Glutamatergic neuron (in vitro differentiated cells): Measurements from ENCODE around the gene CCDC91. TPM values are rescaled to one million over a fixed set of nuclear protein-coding genes. Genes with fewer than 3 reads are reported as not detected.
A peak's percentile ranks its signal among the peaks of the same experiment; 100 is the strongest.
"Not testable (repeated sequence)": the region's sequence is repeated elsewhere in the genome, so short reads cannot be mapped to it uniquely, and the experiment has no call there.

ENCODE experiments used
- DNase-seq: peaks from one replicate; pipeline ENCODE4 v3.0.0; 2022
- H3K27ac Mint-ChIP-seq: one replicate; pipeline ENCODE4 v1.8.0; 2020; ENCODE audit warnings: mild to moderate bottlenecking, mixed read lengths, inconsistent platforms; ENCODE audit not compliant: unreplicated experiment
- H3K27me3 Mint-ChIP-seq: one replicate; pipeline ENCODE4 v1.8.0; 2020; ENCODE audit warnings: mild to moderate bottlenecking, moderate library complexity, mixed read lengths, inconsistent platforms; ENCODE audit not compliant: unreplicated experiment
- H3K36me3 Mint-ChIP-seq: one replicate; pipeline ENCODE4 v1.8.0; 2020; ENCODE audit warnings: mild to moderate bottlenecking, mixed read lengths, inconsistent platforms; ENCODE audit not compliant: unreplicated experiment
- H3K4me1 Mint-ChIP-seq: one replicate; pipeline ENCODE4 v1.8.0; 2020; ENCODE audit warnings: mild to moderate bottlenecking, low read depth, mixed read lengths, inconsistent platforms; ENCODE audit not compliant: unreplicated experiment
- H3K4me3 Mint-ChIP-seq: one replicate; pipeline ENCODE4 v1.8.0; 2020; ENCODE audit warnings: mild to moderate bottlenecking, mixed read lengths, inconsistent platforms; ENCODE audit not compliant: unreplicated experiment
- H3K9me3 Mint-ChIP-seq: one replicate; pipeline ENCODE4 v1.8.0; 2020; ENCODE audit warnings: mild to moderate bottlenecking, moderate library complexity, mixed read lengths, inconsistent platforms; ENCODE audit not compliant: unreplicated experiment
- CTCF ChIP-seq: fragments of 200-600 bp; sonication (generic); IDR thresholded peaks from one replicate; pipeline ENCODE4 v1.5.0; 2021; ENCODE audit not compliant: partially characterized antibody, unreplicated experiment
- total RNA-seq: library from RNA; stranded (reverse); fragmentation: NEBNext Ultra II Directional; extraction: Animal tissue kit (Norgen Biotek cat#: 25700); gene quantifications from one replicate; pipeline ENCODE4 v1.2.1, GENCODE V29; 2021; ENCODE audit not compliant: unreplicated experiment

The CCDC91 gene
- total RNA-seq, 1 donor from 2014 or later: 37.3 TPM

- Mint-ChIP-seq H3K27ac (peak overlapping the region; percentile 93), H3K27me3 (peaks cover 2% of the 10 kb centered on the region), H3K4me3 (peak overlapping the region; percentile 88), H3K9me3 (no peaks in the 10 kb centered on the region), H3K4me1 (peaks cover 9% of the 10 kb centered on the region), H3K36me3 (peaks cover 12% of the 10 kb centered on the region)
- no peak for TF ChIP-seq CTCF
- DNase-seq: no peak
These were observed 404 bp upstream of the CCDC91 start for GRCh38 chr12:28189784-28190320.

GRCh38 chr12:28191051-28192048, 1.1 kb downstream of the CCDC91 start:
- H3K4me1 Mint-ChIP-seq: peaks cover 9% of the 10 kb centered on the region
- peaks cover 2% of the 10 kb centered on the region for H3K9me3 Mint-ChIP-seq
- peaks cover 2% of the 10 kb centered on the region for H3K27me3 Mint-ChIP-seq
- H3K27ac Mint-ChIP-seq: peak overlapping the region; percentile 91
- peaks cover 17% of the 10 kb centered on the region for H3K36me3 Mint-ChIP-seq
- H3K4me3 Mint-ChIP-seq: peak overlapping the region; percentile 91
- no peak for DNase-seq
- no peak for TF ChIP-seq CTCF

GRCh38 chr12:28192125-28192524, 1.9 kb downstream of the CCDC91 start:
- peaks cover 17% of the 10 kb centered on the region for H3K36me3 Mint-ChIP-seq
- no peak for TF ChIP-seq CTCF
- no peak for DNase-seq
- no peak overlapping the region for H3K4me3 Mint-ChIP-seq
- peaks cover 9% of the 10 kb centered on the region for H3K4me1 Mint-ChIP-seq
- no peak overlapping the region for H3K27ac Mint-ChIP-seq
- H3K9me3 Mint-ChIP-seq: peaks cover 2% of the 10 kb centered on the region
- peaks cover 2% of the 10 kb centered on the region for H3K27me3 Mint-ChIP-seq

GRCh38 chr12:28194621-28195020, 4.4 kb downstream of the CCDC91 start:
- H3K4me1 Mint-ChIP-seq, H3K27ac Mint-ChIP-seq, DNase-seq, H3K27me3 Mint-ChIP-seq, H3K4me3 Mint-ChIP-seq, H3K9me3 Mint-ChIP-seq: not testable (repeated sequence)
- peaks cover 17% of the 10 kb centered on the region for H3K36me3 Mint-ChIP-seq

- not testable (repeated sequence) for H3K4me3 Mint-ChIP-seq, H3K4me1 Mint-ChIP-seq, H3K27me3 Mint-ChIP-seq, DNase-seq, H3K27ac Mint-ChIP-seq, H3K9me3 Mint-ChIP-seq
- H3K36me3 Mint-ChIP-seq: peaks cover 30% of the 10 kb centered on the region
These were observed 10.9 kb downstream of the CCDC91 start for GRCh38 chr12:28201136-28201535.
